HG02981 (cell line): ENCODE results near the gene LGALS14.
"Not testable (repeated sequence)": the region's sequence is repeated elsewhere in the genome, so short reads cannot be mapped to it uniquely, and the experiment has no call there.

Source experiments
- ATAC-seq: cut with Tn5 transposase; IDR thresholded peaks from one replicate; pipeline ENCODE4 v1.9.1; 2021; ENCODE audit warnings: mild to moderate bottlenecking, moderate library complexity; ENCODE audit not compliant: unreplicated experiment

LGALS14 gene

GRCh38 chr19:39704181-39705044 lies at the start of gene LGALS14:
Gene LGALS14, plus strand, starts transcription at chr19:39704481. Its CDS starts 48 bp downstream, at chr19:39704529.
- no peak for ATAC-seq

- no peak for ATAC-seq
These were observed 48.7 kb upstream of the LGALS14 start, which contains the start of gene LGALS16 for GRCh38 chr19:39655613-39656012. Gene LGALS16, plus strand, starts transcription at chr19:39655913. Its CDS starts 49 bp downstream, at chr19:39655962.

GRCh38 chr19:39659791-39660190 lies 44.5 kb upstream of the LGALS14 start:
- no peak for ATAC-seq

GRCh38 chr19:39660661-39661060 lies 43.6 kb upstream of the LGALS14 start:
- ATAC-seq, result no peak

GRCh38 chr19:39661565-39661964 lies 42.7 kb upstream of the LGALS14 start:
- ATAC-seq, result no peak

- ATAC-seq, result not testable (repeated sequence)
These were observed 34.4 kb upstream of the LGALS14 start for GRCh38 chr19:39669860-39670259.

- ATAC-seq, result no peak
These were observed 33.3 kb upstream of the LGALS14 start for GRCh38 chr19:39670998-39671397.

GRCh38 chr19:39671739-39672363 lies 32.4 kb upstream of the LGALS14 start:
- no peak for ATAC-seq

- no peak for ATAC-seq
These were observed 31.8 kb upstream of the LGALS14 start for GRCh38 chr19:39672473-39672872.

GRCh38 chr19:39673862-39674261 lies 30.4 kb upstream of the LGALS14 start:
- not testable (repeated sequence) for ATAC-seq

- no peak for ATAC-seq
These were observed 28.3 kb upstream of the LGALS14 start for GRCh38 chr19:39676004-39676403.

- no peak for ATAC-seq
These were observed 26.1 kb upstream of the LGALS14 start for GRCh38 chr19:39677961-39678889.

GRCh38 chr19:39679056-39679790 lies 25.1 kb upstream of the LGALS14 start:
- ATAC-seq, result no peak

GRCh38 chr19:39679791-39680168 lies 24.5 kb upstream of the LGALS14 start:
- ATAC-seq, result no peak

GRCh38 chr19:39680593-39680992 lies 23.7 kb upstream of the LGALS14 start:
- no peak for ATAC-seq

GRCh38 chr19:39681416-39681815 lies 22.9 kb upstream of the LGALS14 start:
- no peak for ATAC-seq

- ATAC-seq, result no peak
These were observed 20.0 kb upstream of the LGALS14 start for GRCh38 chr19:39684267-39684666.

- ATAC-seq, result no peak
These were observed 17.5 kb upstream of the LGALS14 start for GRCh38 chr19:39686739-39687138.

GRCh38 chr19:39688637-39689036 lies 15.6 kb upstream of the LGALS14 start:
- not testable (repeated sequence) for ATAC-seq

GRCh38 chr19:39692166-39692565 lies 12.1 kb upstream of the LGALS14 start:
- ATAC-seq, result no peak
